HG03175 (cell line): Measurements from ENCODE around the gene GHDC.
"Not testable (repeated sequence)": the region's sequence is repeated elsewhere in the genome, so short reads cannot be mapped to it uniquely, and the experiment has no call there.

Experiments
- ATAC-seq: cut with Tn5 transposase; IDR thresholded peaks from one replicate; pipeline ENCODE4 v1.9.1; 2021; ENCODE audit warnings: mild to moderate bottlenecking, moderate library complexity; ENCODE audit not compliant: unreplicated experiment

GHDC gene

GRCh38 chr17:42206153-42206612 lies 11.9 kb upstream of the GHDC start:
- ATAC-seq = not testable (repeated sequence)

- no peak for ATAC-seq
These were observed 9.1 kb upstream of the GHDC start for GRCh38 chr17:42203354-42203753.

DNA sequence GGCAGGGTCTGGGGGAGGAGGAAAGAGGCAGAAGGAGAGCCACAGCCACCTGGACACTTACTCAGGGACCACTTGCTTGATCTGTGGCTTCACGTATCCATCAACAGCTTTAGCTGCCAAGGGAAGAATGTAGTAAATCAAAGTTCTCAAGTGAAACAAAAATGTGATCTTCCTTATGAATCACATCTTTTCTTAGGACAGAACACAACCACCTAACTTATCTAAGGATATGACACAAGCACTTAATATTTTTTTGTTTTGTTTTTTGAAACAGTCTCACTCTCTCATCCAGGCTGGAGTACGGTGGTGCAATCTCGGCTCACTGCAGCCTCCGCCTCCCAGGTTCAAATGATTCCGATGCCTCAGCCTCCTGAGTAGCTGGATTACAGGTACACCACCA lies 8.4 kb upstream of the GHDC start:
- ATAC-seq = no peak

DNA sequence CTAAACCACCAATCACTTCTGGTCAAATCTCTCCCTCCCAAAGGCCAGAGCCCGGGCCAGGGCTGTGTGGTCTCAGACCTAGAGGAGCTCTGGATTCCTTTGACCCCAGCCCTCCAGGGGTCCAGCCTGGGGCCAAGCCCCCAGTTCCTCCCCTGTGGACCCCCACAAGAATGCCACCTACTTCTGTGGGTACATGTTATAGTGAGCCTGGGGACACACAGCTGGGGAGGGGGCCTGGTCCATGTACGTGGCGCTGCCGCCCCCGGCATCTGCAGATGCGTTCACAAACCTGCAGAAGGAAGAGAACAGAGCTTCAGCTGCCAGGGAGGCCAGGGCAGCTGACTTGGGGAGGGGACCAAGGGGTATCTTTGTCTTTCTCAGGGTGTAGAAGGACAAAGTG lies 7.9 kb upstream of the GHDC start:
- ATAC-seq = no peak

GRCh38 chr17:42201458-42201772 lies 7.1 kb upstream of the GHDC start:
- no peak for ATAC-seq

DNA sequence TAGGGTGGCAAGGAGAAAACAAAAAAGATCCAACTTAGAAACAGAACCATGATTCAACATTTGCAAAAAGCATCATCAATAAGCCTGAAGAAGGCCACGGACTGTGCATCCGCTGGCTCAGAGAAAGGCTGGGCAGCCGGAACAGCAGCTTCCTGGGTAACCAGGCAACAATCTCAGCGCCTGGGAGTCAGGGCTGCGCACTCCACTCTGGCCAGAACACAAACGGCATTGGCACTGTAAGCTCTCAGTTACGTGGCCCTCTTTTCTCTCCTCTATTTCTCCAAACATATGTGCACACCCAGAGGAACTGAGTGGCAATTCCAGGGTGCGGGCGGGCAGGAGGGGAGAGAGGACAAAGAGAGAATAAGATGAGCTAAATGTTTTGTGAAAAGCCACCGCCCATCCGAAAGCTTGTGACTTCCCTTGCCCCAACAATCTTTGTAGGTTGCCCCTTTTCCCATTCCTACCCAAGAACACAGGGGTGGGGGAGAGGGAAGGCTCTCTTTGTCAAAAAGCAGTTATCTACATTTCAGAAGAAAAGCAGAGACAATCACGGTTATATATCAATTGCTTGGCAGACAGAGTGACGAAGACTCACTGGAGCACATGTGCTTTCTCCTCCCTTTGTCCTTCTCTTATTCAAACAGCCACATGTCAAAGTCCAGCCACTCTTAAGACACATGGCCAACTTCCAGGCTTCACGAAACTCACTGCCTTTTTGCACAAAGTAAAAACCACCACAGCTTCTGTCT lies 6.6 kb upstream of the GHDC start:
- no peak for ATAC-seq

GRCh38 chr17:42199416-42200011 lies 5.2 kb upstream of the GHDC start:
- ATAC-seq = no peak

DNA sequence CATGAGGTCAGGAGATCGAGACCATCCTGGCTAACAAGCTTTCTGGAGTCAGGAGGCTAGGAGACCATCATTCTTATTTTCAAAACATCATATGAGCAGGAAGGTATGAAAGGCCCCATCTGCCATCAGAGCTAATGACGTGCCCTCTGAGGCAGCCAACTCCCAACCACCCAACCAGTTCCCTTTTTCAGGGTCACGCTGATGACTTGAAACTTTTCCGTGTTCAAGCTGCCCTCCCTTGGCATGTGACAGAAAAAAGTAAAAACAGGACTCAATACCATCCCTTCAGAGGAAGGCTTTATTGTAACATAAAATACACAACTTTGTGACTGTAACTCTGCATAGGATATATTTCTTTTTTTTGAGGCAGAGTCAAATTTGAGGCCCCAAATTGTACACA lies 4.6 kb upstream of the GHDC start:
- ATAC-seq = no peak

GRCh38 chr17:42197564-42198156 lies 3.4 kb upstream of the GHDC start:
- ATAC-seq = no peak

GRCh38 chr17:42193216-42193968 lies 902 bp downstream of the GHDC start:
- no peak for ATAC-seq

DNA sequence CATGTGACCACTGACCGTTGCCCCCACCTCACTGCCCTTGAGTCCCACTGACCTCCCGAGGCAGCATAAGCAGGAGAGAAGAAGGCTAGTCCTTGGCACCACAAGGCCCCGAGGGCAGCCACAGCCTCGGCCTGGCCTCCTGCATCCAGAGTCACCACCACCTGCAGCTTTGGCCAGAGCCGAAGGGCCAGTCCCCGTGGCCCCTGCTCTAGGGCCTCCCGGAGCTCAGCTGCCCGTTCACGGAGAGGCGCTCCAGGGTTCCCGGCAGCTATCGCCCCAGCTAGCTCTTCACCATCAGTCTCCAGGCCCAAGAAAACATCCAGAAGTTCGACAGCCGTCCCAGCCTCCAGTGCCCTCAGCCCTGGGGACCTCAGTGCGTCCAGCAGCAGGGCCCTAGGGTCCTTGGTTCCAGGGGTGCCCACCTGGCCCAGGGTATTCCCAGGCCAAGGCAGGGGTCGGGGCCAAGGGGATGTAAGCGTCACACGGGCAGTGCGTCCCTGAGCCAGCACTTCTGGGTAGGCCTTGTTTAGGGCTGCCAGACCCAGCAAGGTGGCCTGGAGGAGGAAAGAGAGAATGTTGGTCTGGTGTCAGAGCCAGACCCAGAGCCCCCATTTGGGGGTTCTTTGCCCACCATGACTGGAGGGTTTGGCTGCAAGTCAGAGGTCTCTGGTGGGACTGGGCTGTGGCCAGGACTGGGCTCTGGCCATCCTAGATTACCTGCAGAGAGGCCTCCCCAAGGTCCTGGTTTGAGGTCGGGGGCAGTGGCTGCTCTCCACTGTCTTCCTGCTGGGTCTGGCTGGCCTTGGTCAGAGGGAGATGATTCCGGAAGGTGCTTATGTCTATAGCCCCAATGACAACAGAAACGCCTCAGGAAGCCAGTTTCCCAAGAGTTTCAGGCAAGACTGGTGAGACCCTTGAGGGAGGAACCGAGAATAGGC lies 1.8 kb downstream of the GHDC start:
- ATAC-seq = no peak

GRCh38 chr17:42191275-42191608 lies 3.1 kb downstream of the GHDC start:
- ATAC-seq = no peak

- ATAC-seq = no peak
These were observed 3.6 kb downstream of the GHDC start for GRCh38 chr17:42190491-42191274.

GRCh38 chr17:42189651-42189965 lies 4.7 kb downstream of the GHDC start:
- ATAC-seq = no peak

DNA sequence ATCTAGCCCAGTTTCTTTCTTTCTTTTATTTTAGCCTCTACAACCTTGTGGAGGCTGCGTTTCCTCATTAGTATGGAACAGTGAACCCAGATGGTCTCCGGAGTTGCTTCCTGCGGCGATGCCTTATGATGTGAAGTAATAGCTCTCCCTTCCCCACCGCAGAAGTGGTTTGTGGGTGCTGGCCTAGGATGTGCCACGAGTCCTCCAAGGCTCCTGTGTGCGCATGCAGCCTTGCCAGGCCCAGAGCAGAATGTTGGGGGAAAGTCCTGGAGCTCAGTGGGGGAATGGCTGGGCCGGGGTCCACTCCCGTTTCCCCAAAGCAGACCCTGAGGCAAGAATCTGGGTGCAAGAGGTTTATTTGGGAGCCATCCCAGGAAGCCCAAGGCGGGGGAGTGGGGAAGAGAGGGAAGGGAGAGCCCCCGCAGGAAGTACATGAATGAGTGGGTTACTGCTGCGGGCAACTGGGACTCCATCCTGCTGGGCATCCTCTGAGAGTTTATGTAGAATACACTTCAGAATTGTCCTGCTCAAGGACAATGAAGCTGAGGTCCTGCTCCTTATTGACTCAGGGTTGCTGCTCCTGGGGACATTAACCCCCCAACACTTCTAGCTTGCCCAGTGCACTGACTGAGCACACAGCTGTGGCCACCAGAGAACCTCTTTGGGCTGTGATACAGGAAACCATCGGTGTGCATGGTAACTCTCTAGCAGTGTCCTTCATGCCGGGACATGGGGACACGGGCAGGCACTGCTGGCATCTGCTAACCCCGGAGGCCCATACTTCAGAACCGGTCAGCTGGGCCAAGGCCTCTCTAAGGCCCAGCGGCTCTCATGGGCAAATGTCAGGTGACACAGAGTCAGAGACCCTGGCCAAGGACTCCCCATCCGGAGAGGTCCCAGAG lies 5.3 kb downstream of the GHDC start:
- no peak for ATAC-seq

DNA sequence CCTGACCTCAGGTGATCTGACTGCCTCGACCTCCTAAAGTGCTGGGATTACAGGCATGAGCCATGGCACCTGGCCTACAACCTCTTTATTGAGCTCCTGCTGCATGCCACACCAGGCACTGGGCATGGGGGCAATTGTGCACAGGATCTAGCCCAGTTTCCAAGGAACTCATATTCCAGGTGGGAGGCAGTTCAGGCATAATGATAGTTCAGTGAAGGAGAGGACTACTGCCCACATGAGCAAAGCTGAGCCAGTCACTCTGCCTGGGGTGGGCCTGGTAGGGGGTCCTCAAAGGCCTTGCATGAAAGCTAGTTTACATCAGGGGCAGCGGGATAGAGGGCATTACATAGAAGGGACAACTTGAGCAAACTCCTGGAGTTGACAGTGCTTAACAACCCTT lies 6.5 kb downstream of the GHDC start:
- ATAC-seq = no peak

- not testable (repeated sequence) for ATAC-seq
These were observed 8.1 kb downstream of the GHDC start for GRCh38 chr17:42186191-42186590.

DNA sequence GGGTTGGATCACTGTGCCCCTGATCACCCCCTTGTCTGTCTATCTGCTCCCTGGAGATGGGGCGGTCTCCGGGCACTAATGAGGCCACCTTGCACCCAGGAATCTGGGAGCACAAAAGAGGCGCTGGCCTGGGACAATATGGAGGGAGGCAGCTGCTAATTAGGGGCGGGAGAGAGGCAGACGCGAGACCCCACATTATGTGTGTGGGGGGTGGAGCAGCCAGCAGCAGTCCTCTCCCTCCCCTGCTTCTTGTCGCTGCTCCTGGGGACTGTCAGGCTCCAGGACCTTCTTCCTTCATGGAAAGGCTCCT lies 8.7 kb downstream of the GHDC start:
- ATAC-seq = no peak
